Fibroblast of lung (primary cell): ENCODE measurements around the gene SAMD11. TPM values are rescaled to one million over a fixed set of nuclear protein-coding genes. Genes with fewer than 3 reads are reported as not detected.

Experiments
- DNase-seq, 2 donors: peaks; one replicate each; pipeline versions ENCODE4 v3.0.0 to v3.0.0-alpha.2; 2010; ENCODE audit warnings: low read depth in 2 of 2
- H2AFZ ChIP-seq: 2 replicates; pipeline ENCODE4 v1.5.1; 2012; ENCODE audit warnings: low read length, control low read depth, inconsistent platforms
- H3K27ac ChIP-seq: 2 replicates; pipeline ENCODE4 v1.5.1; 2011; ENCODE audit warnings: low read length, control low read depth; ENCODE audit not compliant: insufficient read depth
- H3K27me3 ChIP-seq: 2 replicates; pipeline ENCODE4 v1.5.1; 2011; ENCODE audit warnings: mild to moderate bottlenecking, low read length; ENCODE audit not compliant: control insufficient read depth, insufficient read depth
- H3K36me3 ChIP-seq: 2 replicates; pipeline ENCODE4 v1.5.1; 2011; ENCODE audit warnings: low read length; ENCODE audit not compliant: control insufficient read depth, insufficient read depth
- H3K4me1 ChIP-seq: 2 replicates; pipeline ENCODE4 v1.5.1; 2011; ENCODE audit warnings: low read length; ENCODE audit not compliant: control insufficient read depth, insufficient read depth; ENCODE audit errors: extremely low read depth
- H3K4me2 ChIP-seq: 2 replicates; pipeline ENCODE4 v1.5.1; 2011; ENCODE audit warnings: low read length, control low read depth; ENCODE audit not compliant: insufficient read depth; ENCODE audit errors: extremely low read depth
- H3K4me3 ChIP-seq, 4 experiments: fragments of 200-600 bp in 1 of 4; sonication (generic) in 1 of 4; replicated peaks in 1 of 4; 2 replicates each; pipeline ENCODE4 v1.5.1; 2011 to 2016; ENCODE audit warnings: low read length in 4 of 4, low read depth in 3 of 4, mild to moderate bottlenecking in 3 of 4, control low read depth in 2 of 4, inconsistent platforms in 1 of 4, mixed read lengths in 1 of 4; ENCODE audit not compliant: insufficient read depth in 1 of 4; ENCODE audit errors: control extremely low read depth in 1 of 4
- H3K79me2 ChIP-seq: 2 replicates; pipeline ENCODE4 v1.5.1; 2012; ENCODE audit warnings: mild to moderate bottlenecking, low read length, inconsistent platforms; ENCODE audit not compliant: control insufficient read depth, insufficient read depth
- H3K9ac ChIP-seq: 2 replicates; pipeline ENCODE4 v1.5.1; 2011; ENCODE audit warnings: mild to moderate bottlenecking, low read length, control low read depth; ENCODE audit not compliant: insufficient read depth
- H3K9me3 ChIP-seq: 2 replicates; pipeline ENCODE4 v1.5.1; 2012; ENCODE audit warnings: low read depth, low read length; ENCODE audit not compliant: control insufficient read depth, insufficient read depth
- H4K20me1 ChIP-seq: 2 replicates; pipeline ENCODE4 v1.5.1; 2011; ENCODE audit warnings: low read length; ENCODE audit not compliant: control insufficient read depth, insufficient read depth; ENCODE audit errors: extremely low read depth
- CTCF ChIP-seq, 2 donors: IDR thresholded peaks in 1 of 2; conservative IDR thresholded peaks in 1 of 2; 1 replicate in 1 of 2; 2 replicates in 1 of 2; pipeline ENCODE4 v1.5.1; 2011 to 2012; ENCODE audit warnings: low read length in 2 of 2, control low read depth in 1 of 2, inconsistent platforms in 1 of 2, low read depth in 1 of 2, mild to moderate bottlenecking in 1 of 2
- EZH2 ChIP-seq: IDR thresholded peaks from 2 replicates; pipeline ENCODE4 v1.5.1; 2012; ENCODE audit warnings: low read length, control low read depth, mild to moderate bottlenecking; ENCODE audit errors: missing control alignments
- polyA plus RNA-seq, 2 donors: library from polyadenylated mRNA; depleted of rRNA in 1 of 2; stranded (reverse) in 1 of 2; unstranded in 1 of 2; fragments of >200 nt; gene quantifications; 2 replicates each; pipeline ENCODE4 v1.2.1, GENCODE V29; 2011 to 2012; ENCODE audit warnings: missing spikeins in 1 of 2
- total RNA-seq: library from RNA; depleted of rRNA; stranded (reverse); fragments of >200 nt; gene quantifications from 2 replicates; pipeline ENCODE4 v1.2.1, GENCODE V29; 2014

SAMD11 gene
- total and polyA plus RNA-seq, 2 donors (not counting 1 experiment from before 2014, with no cell fraction given): 0.40 to 3.8 TPM

GRCh38 chr1:964691-965525, 41.2 kb downstream of the SAMD11 start:
- H3K36me3 ChIP-seq: peaks cover 10% of the 10 kb centered on the region
- TF ChIP-seq EZH2 (no peak), CTCF (conservative IDR thresholded peaks at IDR 0.05 in 1 of 2, IDR thresholded peaks at IDR 0.05 in 1 of 2; ENCODE audit: low read depth in 1 of 2, low read length in 2 of 2) (no peak)
- no peak overlapping the region for H2AFZ ChIP-seq

GRCh38 chr1:965526-966134, 41.9 kb downstream of the SAMD11 start:
- Histone ChIP-seq H3K4me1 (peaks cover 8% of the 10 kb centered on the region), H3K27me3 (no peaks in the 10 kb centered on the region), H3K9me3 (no peaks in the 10 kb centered on the region), H3K79me2 (peaks cover 2% of the 10 kb centered on the region), H3K4me2 (no peak overlapping the region), H3K27ac (peak overlapping the region; percentile 90), H3K9ac (no peak overlapping the region), H4K20me1 (no peaks in the 10 kb centered on the region), H2AFZ (no peak overlapping the region), H3K36me3 (peaks cover 10% of the 10 kb centered on the region), H3K4me3 (peak overlapping the region in 1 of 4 experiments; percentile 69)
- TF ChIP-seq EZH2 (no peak), CTCF (conservative IDR thresholded peaks at IDR 0.05 in 1 of 2, IDR thresholded peaks at IDR 0.05 in 1 of 2; ENCODE audit: low read depth in 1 of 2, low read length in 2 of 2) (no peak)
- DNase-seq: no peak

More at GRCh38 chr1:964691-965525, 41.2 kb downstream of the SAMD11 start:
- DNase-seq: no peak
- Histone ChIP-seq H3K9me3 (no peaks in the 10 kb centered on the region), H3K4me2 (no peak overlapping the region), H3K4me3 (no peak overlapping the region), H3K9ac (no peak overlapping the region), H3K79me2 (peaks cover 2% of the 10 kb centered on the region), H3K27ac (no peak overlapping the region), H3K4me1 (peaks cover 8% of the 10 kb centered on the region), H4K20me1 (no peaks in the 10 kb centered on the region), H3K27me3 (no peaks in the 10 kb centered on the region)

- Histone ChIP-seq H3K4me1 (peaks cover 8% of the 10 kb centered on the region), H3K9ac (peak within 1 kb of the TSS; percentile 79), H3K4me3 (peak within 1 kb of the TSS; percentile 41 to 78 (median 70)), H3K4me2 (peak within 1 kb of the TSS; percentile 95), H3K9me3 (no peaks in the 10 kb centered on the region), H3K27ac (peak within 1 kb of the TSS; percentile 90), H3K36me3 (peaks cover 10% of the 10 kb centered on the region), H2AFZ (peak within 1 kb of the TSS; percentile 92), H4K20me1 (no peaks in the 10 kb centered on the region), H3K27me3 (no peaks in the 10 kb centered on the region), H3K79me2 (peaks cover 2% of the 10 kb centered on the region)
- DNase-seq: peak in 1 of 2 donors; percentile 71
- TF ChIP-seq EZH2: no peak
- TF ChIP-seq CTCF (conservative IDR thresholded peaks at IDR 0.05 in 1 of 2, IDR thresholded peaks at IDR 0.05 in 1 of 2; ENCODE audit: low read depth in 1 of 2, low read length in 2 of 2): no peak
Observed at GRCh38 chr1:966135-966703, 42.5 kb downstream of the SAMD11 start, which contains the start of gene PLEKHN1. Gene PLEKHN1, plus strand, starts transcription at chr1:966482. Its CDS starts 50 bp downstream, at chr1:966532.
